ENCODE measurements around the gene NUP43.

- TF ChIP-seq CTCF (IDR thresholded peaks at IDR 0.05) (no peak), EZH2 (IDR thresholded peaks at IDR 0.05; ENCODE audit: borderline replicate concordance, insufficient read depth, low read depth, low read length, poor library complexity, severe bottlenecking) (no peak)
These were observed 23.3 kb upstream of the NUP43 start for GRCh38 chr6:149769676-149770075.

Data from B cell (primary cell).